ENCODE measurements around the gene FOSL2.
A peak's percentile ranks its signal among the peaks of the same experiment; 100 is the strongest.

DNA sequence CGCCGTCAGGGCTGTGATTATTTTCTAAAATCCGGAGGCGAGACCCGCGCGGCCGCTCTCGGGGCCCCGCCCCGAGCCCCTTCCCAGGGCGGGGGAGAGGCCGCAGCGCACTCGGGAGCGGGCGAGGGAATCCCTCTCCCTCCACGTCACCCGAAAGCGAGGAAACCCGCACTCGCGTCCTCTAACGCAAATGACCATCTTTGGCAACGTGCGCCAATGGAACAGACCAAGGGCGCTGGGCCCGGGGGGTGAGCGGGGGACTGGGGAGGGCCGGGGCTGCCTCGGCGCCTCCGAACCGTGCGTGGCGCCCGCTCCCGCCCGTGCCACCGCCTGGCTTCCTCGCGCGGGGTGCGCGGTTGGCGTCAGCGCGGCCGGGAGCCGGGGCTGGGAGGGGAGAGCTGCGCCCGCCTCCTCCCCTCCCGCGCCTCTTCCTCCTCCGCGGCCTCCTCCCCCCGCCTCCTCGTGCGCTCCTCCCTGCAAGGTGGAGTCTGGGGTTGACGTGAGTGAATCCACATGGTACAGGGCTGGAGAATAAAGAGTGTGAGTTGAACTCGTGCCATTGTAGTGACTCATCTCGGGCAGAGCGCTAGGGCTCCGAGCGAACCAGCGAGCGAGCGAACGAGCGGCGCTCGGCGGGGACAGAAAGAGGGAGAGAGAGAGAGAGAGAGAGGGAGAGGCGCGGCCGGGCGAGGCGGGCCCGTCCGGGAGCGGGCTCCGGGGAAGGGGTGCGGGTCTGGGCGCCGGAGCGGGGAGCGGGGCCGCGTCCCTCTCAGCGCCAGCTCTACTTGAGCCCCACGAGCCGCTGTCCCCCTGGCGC lies at the start of gene FOSL2:
- TF ChIP-seq, protein P1, sequence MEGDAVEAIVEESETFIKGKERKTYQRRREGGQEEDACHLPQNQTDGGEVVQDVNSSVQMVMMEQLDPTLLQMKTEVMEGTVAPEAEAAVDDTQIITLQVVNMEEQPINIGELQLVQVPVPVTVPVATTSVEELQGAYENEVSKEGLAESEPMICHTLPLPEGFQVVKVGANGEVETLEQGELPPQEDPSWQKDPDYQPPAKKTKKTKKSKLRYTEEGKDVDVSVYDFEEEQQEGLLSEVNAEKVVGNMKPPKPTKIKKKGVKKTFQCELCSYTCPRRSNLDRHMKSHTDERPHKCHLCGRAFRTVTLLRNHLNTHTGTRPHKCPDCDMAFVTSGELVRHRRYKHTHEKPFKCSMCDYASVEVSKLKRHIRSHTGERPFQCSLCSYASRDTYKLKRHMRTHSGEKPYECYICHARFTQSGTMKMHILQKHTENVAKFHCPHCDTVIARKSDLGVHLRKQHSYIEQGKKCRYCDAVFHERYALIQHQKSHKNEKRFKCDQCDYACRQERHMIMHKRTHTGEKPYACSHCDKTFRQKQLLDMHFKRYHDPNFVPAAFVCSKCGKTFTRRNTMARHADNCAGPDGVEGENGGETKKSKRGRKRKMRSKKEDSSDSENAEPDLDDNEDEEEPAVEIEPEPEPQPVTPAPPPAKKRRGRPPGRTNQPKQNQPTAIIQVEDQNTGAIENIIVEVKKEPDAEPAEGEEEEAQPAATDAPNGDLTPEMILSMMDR (IDR thresholded peaks at IDR 0.05): no peak
- TF ChIP-seq, protein P2, sequence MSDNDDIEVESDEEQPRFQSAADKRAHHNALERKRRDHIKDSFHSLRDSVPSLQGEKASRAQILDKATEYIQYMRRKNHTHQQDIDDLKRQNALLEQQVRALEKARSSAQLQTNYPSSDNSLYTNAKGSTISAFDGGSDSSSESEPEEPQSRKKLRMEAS (CRISPR knock-in tag; IDR thresholded peaks at IDR 0.05): peak; percentile 89
- TF ChIP-seq ETV6 (CRISPR knock-in tag; IDR thresholded peaks at IDR 0.05) (0 out of 2 replicates have a peak, but pooled peaks have one; percentile 59), ZNF138 (CRISPR knock-in tag; conservative IDR thresholded peaks at IDR 0.05) (no peak), RELA (CRISPR knock-in tag; IDR thresholded peaks at IDR 0.05; ENCODE audit: borderline replicate concordance) (no peak), NR2C2 (CRISPR knock-in tag; IDR thresholded peaks at IDR 0.05) (no peak), NFYB (CRISPR knock-in tag; conservative IDR thresholded peaks at IDR 0.05; ENCODE audit: low read depth) (no peak)
- TF ChIP-seq, protein P3, sequence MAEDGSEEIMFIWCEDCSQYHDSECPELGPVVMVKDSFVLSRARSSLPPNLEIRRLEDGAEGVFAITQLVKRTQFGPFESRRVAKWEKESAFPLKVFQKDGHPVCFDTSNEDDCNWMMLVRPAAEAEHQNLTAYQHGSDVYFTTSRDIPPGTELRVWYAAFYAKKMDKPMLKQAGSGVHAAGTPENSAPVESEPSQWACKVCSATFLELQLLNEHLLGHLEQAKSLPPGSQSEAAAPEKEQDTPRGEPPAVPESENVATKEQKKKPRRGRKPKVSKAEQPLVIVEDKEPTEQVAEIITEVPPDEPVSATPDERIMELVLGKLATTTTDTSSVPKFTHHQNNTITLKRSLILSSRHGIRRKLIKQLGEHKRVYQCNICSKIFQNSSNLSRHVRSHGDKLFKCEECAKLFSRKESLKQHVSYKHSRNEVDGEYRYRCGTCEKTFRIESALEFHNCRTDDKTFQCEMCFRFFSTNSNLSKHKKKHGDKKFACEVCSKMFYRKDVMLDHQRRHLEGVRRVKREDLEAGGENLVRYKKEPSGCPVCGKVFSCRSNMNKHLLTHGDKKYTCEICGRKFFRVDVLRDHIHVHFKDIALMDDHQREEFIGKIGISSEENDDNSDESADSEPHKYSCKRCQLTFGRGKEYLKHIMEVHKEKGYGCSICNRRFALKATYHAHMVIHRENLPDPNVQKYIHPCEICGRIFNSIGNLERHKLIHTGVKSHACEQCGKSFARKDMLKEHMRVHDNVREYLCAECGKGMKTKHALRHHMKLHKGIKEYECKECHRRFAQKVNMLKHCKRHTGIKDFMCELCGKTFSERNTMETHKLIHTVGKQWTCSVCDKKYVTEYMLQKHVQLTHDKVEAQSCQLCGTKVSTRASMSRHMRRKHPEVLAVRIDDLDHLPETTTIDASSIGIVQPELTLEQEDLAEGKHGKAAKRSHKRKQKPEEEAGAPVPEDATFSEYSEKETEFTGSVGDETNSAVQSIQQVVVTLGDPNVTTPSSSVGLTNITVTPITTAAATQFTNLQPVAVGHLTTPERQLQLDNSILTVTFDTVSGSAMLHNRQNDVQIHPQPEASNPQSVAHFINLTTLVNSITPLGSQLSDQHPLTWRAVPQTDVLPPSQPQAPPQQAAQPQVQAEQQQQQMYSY (CRISPR knock-in tag; IDR thresholded peaks at IDR 0.05): no peak
- TF ChIP-seq, protein P4, sequence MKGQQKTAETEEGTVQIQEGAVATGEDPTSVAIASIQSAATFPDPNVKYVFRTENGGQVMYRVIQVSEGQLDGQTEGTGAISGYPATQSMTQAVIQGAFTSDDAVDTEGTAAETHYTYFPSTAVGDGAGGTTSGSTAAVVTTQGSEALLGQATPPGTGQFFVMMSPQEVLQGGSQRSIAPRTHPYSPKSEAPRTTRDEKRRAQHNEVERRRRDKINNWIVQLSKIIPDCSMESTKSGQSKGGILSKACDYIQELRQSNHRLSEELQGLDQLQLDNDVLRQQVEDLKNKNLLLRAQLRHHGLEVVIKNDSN (CRISPR knock-in tag; IDR thresholded peaks at IDR 0.05): no peak
